Gastroesophageal sphincter (tissue), 3 donors: ENCODE data around the gene APOL5.

Experiments
- EP300 ChIP-seq: sonication (generic); formaldehyde crosslinking; IDR thresholded peaks from one replicate; pipeline ENCODE4 v1.6.1; 2017; ENCODE audit warnings: antibody characterized with exemption, mild to moderate bottlenecking
- POLR2A ChIP-seq, 2 donors: fragments of 450-650 bp; IDR thresholded peaks; one replicate each; pipeline ENCODE4 v1.6.1; 2017; ENCODE audit warnings: antibody characterized with exemption in 2 of 2, mild to moderate bottlenecking in 2 of 2, moderate library complexity in 1 of 2
- TF ChIP-seq, protein P1 (sequence below), 4 experiments: fragments of 200-600 bp in 2 of 4; fragments of 450-650 bp in 2 of 4; sonication (generic) in 1 of 4; IDR thresholded peaks; one replicate each; pipeline ENCODE4 v1.5.1; 2017 to 2019; ENCODE audit warnings: antibody characterized with exemption in 4 of 4, mild to moderate bottlenecking in 2 of 4, moderate library complexity in 2 of 4

DNA sequence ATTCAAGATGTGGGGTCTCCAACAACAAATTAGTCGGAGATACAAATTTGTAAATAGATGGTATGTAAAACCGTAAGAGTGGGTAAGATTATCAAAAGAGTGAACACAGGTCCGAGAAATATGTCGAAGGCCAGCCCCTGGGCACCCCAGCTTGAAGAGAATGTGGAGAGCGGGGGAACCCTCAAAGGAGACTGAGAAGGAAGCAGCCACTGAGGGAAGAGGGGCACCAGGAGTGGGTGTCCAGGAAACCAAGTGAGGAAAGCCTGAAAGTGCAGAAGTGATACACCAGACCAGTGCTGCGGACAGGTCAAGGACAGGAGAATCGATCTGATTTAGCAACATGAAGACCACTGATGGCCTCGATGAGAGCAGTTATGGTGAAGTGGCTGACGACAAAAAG is 14.4 kb downstream of the APOL5 start:
- TF ChIP-seq EP300 (no peak), POLR2A (IDR thresholded peaks at IDR 0.05) (no peak)
- TF ChIP-seq, protein P1, sequence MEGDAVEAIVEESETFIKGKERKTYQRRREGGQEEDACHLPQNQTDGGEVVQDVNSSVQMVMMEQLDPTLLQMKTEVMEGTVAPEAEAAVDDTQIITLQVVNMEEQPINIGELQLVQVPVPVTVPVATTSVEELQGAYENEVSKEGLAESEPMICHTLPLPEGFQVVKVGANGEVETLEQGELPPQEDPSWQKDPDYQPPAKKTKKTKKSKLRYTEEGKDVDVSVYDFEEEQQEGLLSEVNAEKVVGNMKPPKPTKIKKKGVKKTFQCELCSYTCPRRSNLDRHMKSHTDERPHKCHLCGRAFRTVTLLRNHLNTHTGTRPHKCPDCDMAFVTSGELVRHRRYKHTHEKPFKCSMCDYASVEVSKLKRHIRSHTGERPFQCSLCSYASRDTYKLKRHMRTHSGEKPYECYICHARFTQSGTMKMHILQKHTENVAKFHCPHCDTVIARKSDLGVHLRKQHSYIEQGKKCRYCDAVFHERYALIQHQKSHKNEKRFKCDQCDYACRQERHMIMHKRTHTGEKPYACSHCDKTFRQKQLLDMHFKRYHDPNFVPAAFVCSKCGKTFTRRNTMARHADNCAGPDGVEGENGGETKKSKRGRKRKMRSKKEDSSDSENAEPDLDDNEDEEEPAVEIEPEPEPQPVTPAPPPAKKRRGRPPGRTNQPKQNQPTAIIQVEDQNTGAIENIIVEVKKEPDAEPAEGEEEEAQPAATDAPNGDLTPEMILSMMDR (IDR thresholded peaks at IDR 0.05): no peak
